Retina (tissue), 1 donor: Measurements from ENCODE around the gene OR2T35.

Experiments
- DNase-seq: peaks from one replicate; pipeline ENCODE4 v3.0.0-alpha.2; 2016

OR2T35 gene

DNA sequence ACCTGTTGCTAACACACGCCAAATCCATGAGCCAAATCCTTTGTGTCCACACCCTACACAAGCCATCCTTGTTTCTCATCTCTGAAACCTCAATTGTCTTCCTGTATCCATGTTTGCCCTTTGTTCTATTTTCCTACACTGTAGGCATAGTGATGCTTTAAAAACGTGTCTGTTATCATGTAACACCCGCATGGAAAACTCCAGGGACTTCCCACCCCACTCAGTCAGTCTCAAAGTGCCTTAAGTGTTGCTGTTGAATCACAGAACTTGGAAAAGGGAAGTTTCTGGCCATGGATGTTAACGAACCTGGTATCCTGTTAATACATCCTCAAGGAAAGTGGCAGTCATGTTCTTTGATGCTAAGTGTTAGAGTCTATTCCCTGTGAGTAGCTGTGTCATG lies 19.9 kb downstream of the OR2T35 start:
- DNase-seq: no peak

DNA sequence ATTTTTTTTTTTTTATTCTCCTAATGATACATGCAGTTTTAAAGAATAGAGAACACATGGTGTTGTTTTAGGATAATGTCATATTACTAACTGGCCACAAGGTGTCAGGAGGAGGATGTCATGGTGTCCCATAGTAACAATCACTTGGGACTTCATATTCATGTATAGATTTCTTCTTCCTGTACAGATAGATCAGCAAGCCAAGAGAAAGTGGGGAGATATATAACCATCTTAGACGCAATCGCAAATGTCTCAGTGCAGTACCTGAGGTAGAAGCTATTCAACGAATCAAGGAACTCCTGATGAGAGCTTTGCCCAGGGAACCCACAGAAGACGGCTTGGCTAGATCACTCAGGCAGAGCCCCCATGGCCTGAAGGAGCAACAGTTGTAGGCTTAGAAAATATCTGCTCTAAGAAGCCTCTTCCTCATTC lies 22.5 kb downstream of the OR2T35 start:
- DNase-seq: no peak

DNA sequence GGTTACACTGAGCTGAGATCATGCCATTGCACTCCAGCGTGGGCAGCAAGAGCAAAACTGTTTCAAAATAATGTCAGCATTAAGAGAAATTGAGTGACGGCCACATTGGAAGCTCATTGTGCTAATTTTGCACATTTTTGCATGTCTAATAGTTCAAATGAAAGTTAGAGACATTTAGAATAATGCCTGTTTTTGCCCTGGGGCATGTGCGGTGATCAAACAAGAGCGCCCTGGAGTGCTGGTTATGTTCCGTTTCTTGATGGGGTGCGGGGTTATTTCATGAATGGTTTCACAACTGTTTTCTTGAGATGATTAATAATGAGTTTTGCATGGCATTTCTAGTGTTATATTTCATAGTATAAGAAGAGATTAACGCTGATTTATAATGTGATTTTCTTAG lies 23.3 kb downstream of the OR2T35 start:
- DNase-seq: no peak

DNA sequence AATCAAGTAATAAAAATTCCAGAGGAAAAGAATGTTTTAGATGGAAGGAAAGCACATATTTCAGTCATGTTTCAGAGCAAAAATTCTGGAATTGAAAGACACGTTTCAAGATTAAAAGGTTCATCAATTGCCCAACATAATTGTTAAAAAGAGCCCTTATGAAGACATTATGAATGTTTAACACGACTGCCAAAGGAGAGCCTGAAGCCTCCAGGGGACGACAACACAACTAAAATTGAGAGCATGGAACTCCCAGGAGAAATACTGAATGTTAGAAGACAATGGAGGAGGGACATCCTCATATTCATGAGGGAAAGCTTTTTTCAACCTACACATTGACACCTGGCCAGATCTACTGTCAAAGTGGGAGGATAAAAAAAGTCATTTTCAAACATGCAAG lies 26.2 kb downstream of the OR2T35 start:
- DNase-seq: no peak

DNA sequence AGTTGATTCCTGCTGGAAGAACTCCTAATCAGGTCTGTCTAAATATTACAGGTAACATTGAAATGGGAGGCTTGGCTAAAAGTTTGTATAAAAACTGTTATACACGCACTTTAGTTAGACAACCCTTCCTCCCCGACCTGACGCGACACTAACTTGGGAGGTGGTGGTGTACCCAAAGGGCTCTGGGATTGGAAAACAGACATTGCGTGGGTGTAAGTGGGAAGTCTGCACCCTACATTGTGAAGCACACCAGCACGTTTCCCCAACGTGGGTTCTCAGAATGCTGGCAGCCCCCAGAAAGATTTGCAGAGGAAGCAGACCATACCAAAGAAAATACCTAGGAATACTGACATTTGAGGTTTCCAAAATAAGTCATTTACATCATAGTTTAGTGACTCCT lies 27.0 kb downstream of the OR2T35 start:
- DNase-seq: no peak

DNA sequence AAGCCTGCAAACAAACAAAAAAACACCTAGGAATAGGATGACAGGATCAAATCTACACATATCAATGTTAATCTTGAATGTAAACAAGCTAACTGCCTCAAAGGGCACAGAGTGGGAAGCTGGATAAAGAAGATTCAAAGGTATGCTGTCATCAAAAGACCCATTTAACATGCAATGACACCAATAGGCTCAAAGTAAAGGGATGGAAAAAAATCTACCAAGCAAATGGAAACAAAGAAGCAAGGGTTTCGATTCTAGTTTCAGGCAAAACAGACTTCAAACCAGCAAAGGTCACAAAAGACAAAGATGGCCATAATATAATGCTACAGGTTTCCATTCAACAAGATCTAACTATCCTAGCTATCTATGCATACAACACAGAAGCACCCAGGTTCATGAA lies 31.3 kb downstream of the OR2T35 start:
- DNase-seq: no peak

DNA sequence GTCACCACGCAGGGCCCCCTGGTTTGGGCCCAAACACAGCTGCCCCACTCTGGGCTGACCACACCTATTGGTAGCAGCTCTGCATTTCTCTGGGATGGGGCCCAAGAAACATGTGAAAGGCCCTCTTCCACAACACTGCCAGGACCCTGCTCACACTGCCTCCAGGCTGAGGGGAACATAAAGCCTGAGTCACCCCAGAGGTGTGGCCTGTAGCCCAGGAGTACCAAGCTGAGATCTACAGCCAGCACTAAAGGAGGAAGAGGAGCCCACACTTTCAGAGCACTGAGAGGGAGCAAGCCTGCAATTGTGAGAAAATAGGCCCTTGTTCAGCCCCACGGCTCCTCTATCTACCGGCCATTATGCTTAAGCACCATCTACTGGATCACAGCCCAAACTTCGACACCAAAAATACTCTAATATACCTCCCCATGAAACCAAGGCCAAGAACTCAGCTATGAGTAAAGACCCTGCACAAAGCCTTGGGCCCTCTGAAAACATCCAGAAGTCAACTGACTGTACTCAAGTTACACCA lies 33.1 kb downstream of the OR2T35 start:
- DNase-seq: no peak

DNA sequence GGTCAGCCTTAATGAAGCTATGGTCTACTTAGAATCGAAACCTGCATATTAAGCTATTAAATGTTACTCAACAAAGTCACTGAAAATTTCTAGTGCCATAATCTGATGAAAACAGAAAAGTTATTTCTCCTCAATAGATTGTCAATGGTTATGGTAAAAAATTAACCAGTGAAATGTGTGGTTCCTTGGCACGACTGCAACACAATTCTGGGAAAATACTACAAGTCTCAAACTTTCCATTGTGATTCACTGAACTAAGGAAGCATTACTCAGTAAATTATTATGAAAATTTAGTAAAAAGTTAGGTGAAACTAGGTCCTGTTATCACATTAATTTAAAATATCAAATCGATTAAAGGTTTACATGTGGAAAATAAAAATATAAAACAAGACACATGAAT lies 34.8 kb downstream of the OR2T35 start:
- no peak for DNase-seq

DNA sequence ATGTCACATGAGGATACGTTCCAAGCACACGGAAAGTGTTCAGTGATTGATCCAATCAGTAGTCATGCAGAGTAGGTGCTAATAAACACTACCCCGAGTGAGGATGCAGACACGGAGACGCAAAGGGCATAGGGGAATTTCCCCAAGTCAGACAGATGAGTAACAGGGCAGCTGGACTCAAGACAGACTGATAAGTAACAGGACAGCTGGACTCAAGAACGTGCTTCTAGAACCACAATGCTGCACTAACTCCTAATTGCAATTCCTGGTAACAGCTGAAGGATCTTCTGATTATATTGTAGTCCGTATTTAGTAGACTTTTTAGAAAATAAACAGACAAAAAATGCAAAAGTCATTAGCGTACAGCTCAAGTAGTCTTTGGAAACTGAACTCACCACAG lies 45.7 kb downstream of the OR2T35 start:
- DNase-seq: no peak

DNA sequence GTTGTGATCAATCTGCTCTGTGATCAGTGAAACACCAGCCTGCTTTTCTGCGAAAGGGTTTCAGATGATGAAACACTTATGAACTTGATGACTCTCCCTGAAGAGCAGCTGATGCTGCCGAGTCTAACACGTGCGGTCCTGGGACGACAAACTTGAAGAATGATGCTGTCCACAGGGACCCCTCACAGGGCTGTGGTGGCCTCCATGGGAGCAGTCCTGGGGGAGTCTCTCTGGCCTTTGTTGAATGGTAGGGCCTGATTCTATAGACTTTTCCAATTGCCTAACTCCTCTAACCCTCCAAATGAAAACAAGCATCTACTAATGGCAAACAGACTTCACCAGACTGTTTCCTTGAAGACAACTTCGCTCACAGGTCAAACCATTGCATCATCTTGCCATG lies 47.5 kb downstream of the OR2T35 start, which contains the start of gene OR2T10:
Gene OR2T10, minus strand, starts transcription at position 112 of the 400 bp plus-strand sequence. CDS start 3,932 bp downstream, outside the sequence.
- DNase-seq: no peak

DNA sequence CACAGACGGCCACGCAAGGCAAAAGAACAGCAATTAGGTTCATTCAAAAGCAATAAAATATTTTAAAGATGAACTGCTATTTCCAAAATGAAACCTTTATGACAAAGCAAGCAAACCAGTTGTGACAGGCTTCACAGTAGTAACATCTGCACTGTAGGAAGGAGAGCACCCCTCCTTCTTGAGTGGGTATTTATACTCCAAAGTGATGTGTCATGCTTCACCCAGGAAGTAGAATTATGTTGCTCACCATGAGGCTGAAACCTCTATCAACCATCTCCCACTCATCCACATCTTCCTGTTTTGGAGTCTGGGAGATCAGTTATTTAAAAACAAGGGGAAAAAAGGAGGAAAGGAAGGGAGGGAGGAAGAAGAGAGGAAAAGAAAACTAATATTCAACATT lies 48.5 kb downstream of the OR2T35 start:
- DNase-seq: no peak

DNA sequence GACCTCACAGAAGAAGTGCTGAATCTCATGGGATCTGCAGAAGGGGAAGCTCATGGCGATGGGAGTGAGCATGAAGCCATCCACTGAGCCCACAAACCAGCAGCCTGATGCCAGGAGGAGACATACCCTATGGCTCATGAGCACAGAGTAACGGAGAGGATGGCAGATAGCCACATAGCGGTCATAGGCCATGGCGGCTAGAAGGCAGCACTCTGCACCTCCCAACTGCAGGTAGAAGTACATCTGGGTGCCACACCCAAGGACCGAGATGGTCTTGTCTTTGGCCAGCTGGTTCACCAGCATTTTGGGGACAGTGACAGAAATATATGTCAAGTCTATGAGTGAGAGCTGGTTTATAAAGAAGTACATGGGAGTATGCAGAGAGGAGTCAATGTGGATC lies 51.9 kb downstream of the OR2T35 start:
- no peak for DNase-seq

DNA sequence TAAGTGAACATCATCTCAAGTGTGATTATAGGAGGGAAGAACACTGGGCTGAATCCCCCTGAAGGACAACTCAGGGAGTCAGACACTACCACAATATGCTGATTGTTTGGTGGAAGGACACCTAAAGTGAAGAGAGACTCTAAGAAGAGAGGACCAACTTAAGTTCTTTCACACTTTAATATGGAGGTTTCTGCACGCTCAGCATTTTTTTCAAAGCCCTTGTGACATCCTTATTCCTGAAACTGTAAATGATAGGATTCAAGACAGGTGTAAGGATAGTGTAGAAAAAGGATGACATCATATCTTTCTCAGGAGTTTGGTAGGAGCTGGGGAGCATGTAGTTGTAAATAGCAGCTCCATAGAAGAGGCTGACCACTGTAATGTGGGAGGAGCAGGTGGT lies 52.4 kb downstream of the OR2T35 start:
- DNase-seq: no peak

DNA sequence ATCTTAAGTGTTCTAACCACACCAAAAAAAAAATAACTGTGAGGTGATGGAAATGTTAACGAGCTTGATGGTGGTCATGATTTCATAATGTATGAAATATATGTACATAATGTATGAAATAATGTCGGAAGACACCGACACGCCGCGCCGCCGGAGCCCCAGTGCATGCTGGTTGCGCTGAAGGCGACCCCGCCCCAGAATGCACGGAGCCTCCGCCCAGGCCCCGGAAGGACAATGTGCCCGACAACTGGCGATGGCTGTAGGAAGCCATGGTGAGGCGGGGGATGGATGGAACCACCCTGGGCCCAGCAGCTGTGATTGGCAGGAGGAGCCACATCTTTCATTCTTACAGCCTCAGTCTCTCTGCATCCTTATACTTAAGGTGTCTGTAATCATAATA lies 55.0 kb downstream of the OR2T35 start:
- no peak for DNase-seq

DNA sequence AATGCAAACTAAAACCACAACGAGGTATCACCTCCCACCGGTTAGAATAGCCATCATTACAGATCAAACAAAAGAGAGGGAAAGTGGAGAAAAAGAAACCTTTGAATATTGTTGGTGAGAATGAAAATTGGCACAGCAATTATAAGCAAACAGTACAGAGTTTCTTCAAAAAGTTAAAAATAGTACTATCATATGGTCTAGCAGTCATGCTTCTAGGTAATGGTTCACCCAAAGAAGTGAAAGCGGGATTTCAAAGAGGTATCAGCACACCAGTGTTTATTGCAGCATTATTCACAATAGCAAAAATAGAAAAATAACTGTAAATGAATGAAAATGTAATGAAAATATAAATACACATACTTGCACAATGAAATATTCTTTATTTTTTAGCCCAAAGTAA lies 55.7 kb downstream of the OR2T35 start:
- no peak for DNase-seq
